ENCODE data around the gene NRG3.

Gene NRG3

GRCh38 chr10:82361256-82361655 is 486.3 kb downstream of the NRG3 start:
- Mint-ChIP-seq H3K36me3 (ENCODE audit: low read depth) (no peaks in the 10 kb centered on the region), H3K4me3 (no peak overlapping the region), H3K27me3 (ENCODE audit: low read depth) (no peaks in the 10 kb centered on the region), H3K9me3 (no peaks in the 10 kb centered on the region), H3K27ac (no peak overlapping the region), H3K4me1 (peaks cover 13% of the 10 kb centered on the region)
- TF ChIP-seq CTCF (IDR thresholded peaks at IDR 0.05; ENCODE audit: unreplicated experiment in 3 of 3), result no peak

- H3K9me3 Mint-ChIP-seq, result no peaks in the 10 kb centered on the region
- H3K27ac Mint-ChIP-seq, result peak overlapping the region in 2 of 3 experiments; percentile 16 to 36
- peak; percentile 35 to 42 (median 37) for TF ChIP-seq CTCF (IDR thresholded peaks at IDR 0.05; ENCODE audit: unreplicated experiment in 3 of 3)
- H3K4me1 Mint-ChIP-seq, result peaks cover 5% of the 10 kb centered on the region
- peaks cover 7% of the 10 kb centered on the region for H3K36me3 Mint-ChIP-seq (ENCODE audit: low read depth)
- no peak overlapping the region for H3K4me3 Mint-ChIP-seq
- H3K27me3 Mint-ChIP-seq (ENCODE audit: low read depth), result no peaks in the 10 kb centered on the region
Measured at GRCh38 chr10:82377608-82378007, 502.6 kb downstream of the NRG3 start.

- Mint-ChIP-seq H3K27me3 (ENCODE audit: low read depth) (no peaks in the 10 kb centered on the region), H3K4me1 (peaks cover 5% of the 10 kb centered on the region)
- no peak for TF ChIP-seq CTCF (IDR thresholded peaks at IDR 0.05; ENCODE audit: unreplicated experiment in 3 of 3)
Measured at GRCh38 chr10:82378146-82378545, 503.2 kb downstream of the NRG3 start.

GRCh38 chr10:82383350-82383749 is 508.4 kb downstream of the NRG3 start:
- H3K27ac Mint-ChIP-seq, result no peak overlapping the region

More at GRCh38 chr10:82378146-82378545, 503.2 kb downstream of the NRG3 start:
- no peak overlapping the region for H3K4me3 Mint-ChIP-seq
- peak overlapping the region in 2 of 3 experiments; percentile 16 to 36 for H3K27ac Mint-ChIP-seq
- peaks cover 7% of the 10 kb centered on the region for H3K36me3 Mint-ChIP-seq (ENCODE audit: low read depth)
- no peaks in the 10 kb centered on the region for H3K9me3 Mint-ChIP-seq

GRCh38 chr10:82390866-82391658 is 516.1 kb downstream of the NRG3 start:
- no peak for TF ChIP-seq CTCF (IDR thresholded peaks at IDR 0.05; ENCODE audit: unreplicated experiment in 3 of 3)
- Mint-ChIP-seq H3K27ac (no peak overlapping the region), H3K36me3 (ENCODE audit: low read depth) (no peaks in the 10 kb centered on the region), H3K4me3 (no peak overlapping the region), H3K4me1 (no peaks in the 10 kb centered on the region), H3K27me3 (ENCODE audit: low read depth) (no peaks in the 10 kb centered on the region), H3K9me3 (no peaks in the 10 kb centered on the region)

More at GRCh38 chr10:82383350-82383749, 508.4 kb downstream of the NRG3 start:
- H3K27me3 Mint-ChIP-seq (ENCODE audit: low read depth), result no peaks in the 10 kb centered on the region
- H3K9me3 Mint-ChIP-seq, result no peaks in the 10 kb centered on the region
- TF ChIP-seq CTCF (IDR thresholded peaks at IDR 0.05; ENCODE audit: unreplicated experiment in 3 of 3), result no peak
- no peak overlapping the region for H3K4me3 Mint-ChIP-seq
- no peaks in the 10 kb centered on the region for H3K36me3 Mint-ChIP-seq (ENCODE audit: low read depth)
- H3K4me1 Mint-ChIP-seq, result no peaks in the 10 kb centered on the region

GRCh38 chr10:82391971-82392370 is 517.0 kb downstream of the NRG3 start:
- H3K4me3 Mint-ChIP-seq, result no peak overlapping the region
- H3K9me3 Mint-ChIP-seq, result no peaks in the 10 kb centered on the region
- no peaks in the 10 kb centered on the region for H3K27me3 Mint-ChIP-seq (ENCODE audit: low read depth)
- H3K4me1 Mint-ChIP-seq, result peaks cover 3% of the 10 kb centered on the region
- TF ChIP-seq CTCF (IDR thresholded peaks at IDR 0.05; ENCODE audit: unreplicated experiment in 3 of 3), result no peak
- H3K27ac Mint-ChIP-seq, result no peak overlapping the region
- H3K36me3 Mint-ChIP-seq (ENCODE audit: low read depth), result no peaks in the 10 kb centered on the region
